Stimulated activated CD4-positive, alpha-beta T cell treated with anti-CD3 and anti-CD28 coated beads, Interleukin-1b, Interleukin-23, amount 100 ng/mL, for 24 hours (primary cell): ENCODE data around the gene ERICH3.

ENCODE experiments used
- DNase-seq, 4 experiments: peaks; one replicate each; pipeline ENCODE4 v3.0.0-alpha.2; 2020; ENCODE audit warnings: low read depth in 4 of 4, low spot score in 1 of 4

The ERICH3 gene, protein sequence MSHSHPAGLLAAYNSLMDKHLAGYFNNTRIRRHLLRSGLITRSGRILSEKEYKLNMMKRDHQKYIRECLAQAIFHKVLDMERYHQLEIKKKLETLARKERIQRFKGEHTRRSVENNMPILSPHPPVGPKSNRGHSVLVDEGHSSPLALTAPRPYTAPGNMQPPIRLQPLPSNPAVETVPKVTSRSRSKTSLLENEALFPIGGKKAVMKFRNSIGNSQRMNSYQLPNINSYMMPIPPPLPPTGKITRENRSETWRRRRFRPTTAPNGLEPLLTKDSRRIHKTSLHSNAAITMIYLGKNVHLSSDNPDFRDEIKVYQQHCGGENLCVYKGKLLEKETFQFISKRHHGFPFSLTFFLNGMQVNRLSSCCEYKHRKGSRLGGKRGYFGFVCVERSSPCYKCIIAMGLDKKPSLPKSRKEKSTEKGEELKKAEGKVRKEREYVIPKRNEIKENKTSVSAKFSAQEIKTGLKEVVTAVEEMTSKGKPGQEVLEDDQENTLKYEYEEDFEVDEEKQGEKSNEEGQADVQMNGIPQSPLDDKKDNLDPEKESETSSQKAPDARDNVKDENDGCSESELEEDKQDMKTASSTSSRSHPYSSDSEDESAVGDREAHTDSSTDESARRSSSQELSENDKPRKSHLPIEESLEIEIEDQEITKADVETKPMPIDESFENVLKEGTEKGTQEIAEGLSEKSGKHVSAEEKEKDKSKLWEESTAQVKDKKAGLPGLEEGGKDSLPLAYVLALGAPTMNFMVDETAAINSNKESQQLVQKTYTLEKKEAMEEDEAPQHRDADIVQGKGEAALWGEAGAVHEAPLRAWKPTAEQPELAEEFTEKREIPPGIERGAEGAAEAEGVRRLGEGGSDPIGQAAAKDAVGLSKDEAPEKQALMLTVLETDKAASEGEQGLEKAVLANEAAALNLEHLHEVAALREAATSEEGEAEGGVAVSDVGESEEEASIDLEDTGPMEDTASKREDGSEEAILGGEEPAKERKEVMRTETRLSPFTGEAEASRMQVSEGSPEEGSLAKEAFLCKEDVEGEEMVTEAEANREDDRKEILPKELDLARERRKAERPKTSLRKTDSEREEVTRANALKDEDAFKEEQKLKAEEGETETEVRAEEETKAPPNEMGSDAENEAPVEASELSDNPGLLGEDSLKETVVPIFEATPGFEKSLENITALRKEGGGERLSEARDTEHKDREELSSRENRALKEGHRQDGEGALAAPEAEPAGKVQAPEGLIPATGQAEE (N-terminal part only)

DNA sequence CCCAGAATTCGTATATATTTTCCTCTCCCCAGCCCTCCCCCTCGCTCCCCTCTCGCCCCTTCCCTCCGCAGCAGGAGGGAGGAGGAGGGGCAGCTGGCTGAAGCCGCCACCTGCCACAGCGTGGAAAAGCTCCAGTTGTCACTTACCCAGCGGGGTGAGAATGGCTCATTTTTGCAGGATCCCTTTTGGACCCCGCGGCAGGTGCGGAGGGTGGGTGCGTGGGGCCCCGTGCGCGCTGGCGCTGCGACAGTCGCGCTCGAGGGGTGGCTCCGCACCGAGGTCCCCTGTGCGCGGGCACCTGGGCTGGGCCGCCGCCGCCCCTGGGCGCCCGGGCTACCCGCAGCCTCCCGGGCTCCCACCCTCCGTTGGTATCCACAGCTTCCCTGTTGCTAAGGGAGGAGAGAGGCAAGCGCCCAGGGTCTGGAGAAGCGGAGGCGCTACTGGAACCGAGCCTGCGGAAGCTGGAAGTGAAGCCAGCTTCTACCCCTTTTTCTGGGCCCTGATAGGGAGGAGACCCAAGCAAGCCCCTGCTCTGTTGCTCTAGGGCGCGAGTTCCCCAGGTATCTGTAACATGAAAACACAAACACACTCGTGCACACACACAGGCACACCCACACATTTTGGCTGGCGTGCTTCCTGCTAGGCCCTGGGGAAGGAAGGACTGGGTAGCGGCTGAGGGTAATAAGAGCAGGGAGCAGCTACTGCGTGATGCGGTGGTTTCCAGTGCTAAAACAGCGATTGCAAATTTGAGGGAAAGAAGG, at the start of gene ERICH3:
Gene ERICH3 (minus strand): TSS at position 442 of the 761 bp plus-strand sequence. CDS start 273 bp downstream, at position 169.
- no peak for DNase-seq

DNA sequence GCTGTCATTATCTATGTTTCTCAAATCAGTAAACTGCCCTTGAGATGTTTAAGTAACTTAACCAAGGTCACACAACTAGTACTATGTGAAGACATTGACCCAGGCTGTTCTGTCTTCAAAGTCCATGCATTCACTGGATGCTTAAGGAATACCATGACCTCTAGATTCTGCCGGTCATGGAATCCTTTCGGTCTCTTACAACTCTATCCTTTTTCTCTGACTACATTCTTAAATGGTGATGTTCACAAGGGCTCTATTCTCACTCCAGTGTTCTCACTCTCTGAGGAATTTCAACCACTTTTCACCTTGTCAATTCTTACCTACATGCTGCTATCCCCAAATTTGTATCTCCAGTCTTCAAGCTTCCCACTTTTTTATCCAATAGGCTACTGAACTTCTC, 44.0 kb upstream of the ERICH3 start:
- no peak for DNase-seq

DNA sequence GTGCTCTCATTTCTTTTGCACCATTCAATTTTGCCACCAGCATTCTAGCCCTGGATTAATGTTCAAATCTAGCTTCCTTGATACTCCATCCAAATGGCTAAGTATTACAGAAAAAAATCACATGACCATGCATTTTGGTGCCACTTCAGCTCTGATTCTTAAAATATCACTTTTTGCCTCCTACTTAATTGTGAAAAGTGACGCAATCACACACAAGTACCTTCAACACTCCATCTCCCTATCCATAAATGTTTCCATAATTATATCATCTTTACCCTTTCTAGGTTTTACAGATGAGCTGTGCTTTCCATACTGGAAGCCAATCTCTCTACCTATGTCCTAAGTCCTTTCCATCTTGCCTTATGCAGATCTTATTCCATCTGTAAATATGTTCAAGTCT, 43.2 kb upstream of the ERICH3 start:
- DNase-seq, result no peak

DNA sequence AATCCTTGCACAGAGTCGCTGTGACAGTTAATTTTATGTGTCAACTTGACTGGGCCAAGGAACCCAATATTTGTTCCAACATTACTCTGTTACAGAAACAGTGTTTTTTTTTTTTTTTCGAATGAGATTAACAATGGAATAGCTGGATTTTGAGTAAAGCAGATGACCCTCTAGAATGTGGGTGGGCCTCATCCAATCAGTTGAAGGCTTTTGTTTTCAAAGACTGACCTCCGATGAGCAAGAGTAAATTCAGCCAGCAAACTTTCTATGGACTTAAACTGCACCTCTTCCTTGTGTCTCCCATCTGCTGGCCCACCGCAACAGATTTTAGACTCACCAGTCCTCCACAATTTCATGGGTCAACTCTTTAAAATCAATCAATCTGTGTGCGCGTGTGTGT, 42.2 kb upstream of the ERICH3 start:
- no peak for DNase-seq

DNA sequence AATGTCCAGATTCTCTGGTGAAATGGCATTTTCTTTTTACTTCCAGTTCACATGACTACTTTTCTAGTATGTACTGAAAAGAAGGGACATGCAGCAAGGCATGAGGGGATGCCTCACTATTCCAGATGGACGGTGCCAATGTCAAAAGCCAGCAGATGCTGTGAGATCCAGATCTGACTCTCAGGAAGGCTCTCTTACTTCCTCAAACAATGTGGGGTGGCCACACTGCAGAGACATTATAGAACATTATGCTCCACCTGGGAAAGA, 41.6 kb upstream of the ERICH3 start:
- no peak for DNase-seq

DNA sequence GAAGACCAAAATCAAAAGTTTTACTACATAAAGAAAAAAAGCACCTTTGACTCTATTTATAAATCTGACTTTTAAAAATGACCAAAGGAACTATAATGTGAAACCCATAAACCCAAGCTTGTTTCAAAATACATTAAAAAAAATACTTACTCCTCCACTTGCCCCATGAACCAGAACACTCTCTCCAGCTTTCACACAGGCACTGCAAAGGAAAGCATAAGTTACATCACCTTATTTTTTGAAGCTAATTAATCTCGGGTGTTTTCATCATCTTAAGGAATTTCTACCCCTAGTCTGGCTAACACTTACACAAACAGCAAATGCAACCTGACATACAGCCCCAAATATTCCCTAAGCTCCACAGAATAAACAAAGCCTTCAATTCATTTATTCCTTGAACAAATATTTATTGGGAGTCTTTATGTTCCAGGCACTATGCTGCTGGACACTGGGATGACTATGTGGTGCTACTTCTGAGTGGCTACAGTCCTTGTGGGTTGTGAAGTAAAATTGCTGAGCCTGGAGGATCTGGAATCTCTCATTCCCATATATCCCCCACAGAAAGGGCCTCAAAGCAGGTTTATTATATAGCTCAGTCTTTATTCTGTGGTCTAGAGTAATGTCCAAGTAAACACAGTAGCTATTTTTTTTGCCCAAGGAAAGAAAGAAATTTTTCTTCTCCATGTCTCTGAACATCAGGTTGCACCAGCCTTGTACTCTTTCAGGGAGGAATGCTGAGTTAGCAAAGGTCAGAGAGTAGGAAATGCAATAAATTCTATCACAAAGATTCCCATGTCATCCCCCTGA, 41.0 kb upstream of the ERICH3 start:
- DNase-seq, result no peak

DNA sequence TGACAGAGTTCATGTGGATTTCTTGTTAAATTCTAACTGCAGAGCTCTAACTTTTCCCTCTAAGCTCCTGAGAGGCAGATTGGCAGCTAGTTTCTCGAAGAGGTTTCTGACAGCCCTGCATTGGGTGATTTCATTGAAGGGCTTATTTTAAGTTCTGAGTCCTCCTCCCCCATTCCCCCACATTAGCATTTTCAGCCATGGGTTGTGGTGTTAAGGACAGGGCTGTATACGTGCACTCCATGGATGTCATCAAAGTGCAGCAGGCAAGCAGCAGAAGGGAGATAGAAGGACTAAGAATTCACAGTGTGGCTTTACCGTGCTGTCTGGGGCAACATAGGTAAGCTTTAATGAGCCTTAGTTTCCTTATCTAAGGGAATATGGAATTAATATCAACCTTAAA, 40.3 kb upstream of the ERICH3 start:
- DNase-seq, result no peak

DNA sequence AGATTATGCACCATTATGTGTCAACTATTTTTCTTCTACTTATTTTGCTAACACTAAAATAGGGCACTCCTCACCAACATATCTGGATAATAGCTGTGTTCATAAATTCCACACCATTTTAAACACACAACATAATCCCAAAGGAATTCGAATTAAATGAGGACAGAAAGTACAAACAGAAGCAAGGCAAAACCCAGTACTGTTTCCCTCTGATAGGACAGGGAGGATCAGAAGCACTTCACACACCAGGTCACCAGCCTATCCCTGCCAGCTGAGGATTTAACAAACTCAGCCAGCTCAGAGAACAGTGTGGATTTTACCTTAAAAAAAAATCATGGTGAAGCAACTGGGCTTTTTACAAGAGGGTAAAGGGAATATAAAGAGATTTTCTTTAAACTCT, 39.3 kb upstream of the ERICH3 start:
- DNase-seq, result no peak

DNA sequence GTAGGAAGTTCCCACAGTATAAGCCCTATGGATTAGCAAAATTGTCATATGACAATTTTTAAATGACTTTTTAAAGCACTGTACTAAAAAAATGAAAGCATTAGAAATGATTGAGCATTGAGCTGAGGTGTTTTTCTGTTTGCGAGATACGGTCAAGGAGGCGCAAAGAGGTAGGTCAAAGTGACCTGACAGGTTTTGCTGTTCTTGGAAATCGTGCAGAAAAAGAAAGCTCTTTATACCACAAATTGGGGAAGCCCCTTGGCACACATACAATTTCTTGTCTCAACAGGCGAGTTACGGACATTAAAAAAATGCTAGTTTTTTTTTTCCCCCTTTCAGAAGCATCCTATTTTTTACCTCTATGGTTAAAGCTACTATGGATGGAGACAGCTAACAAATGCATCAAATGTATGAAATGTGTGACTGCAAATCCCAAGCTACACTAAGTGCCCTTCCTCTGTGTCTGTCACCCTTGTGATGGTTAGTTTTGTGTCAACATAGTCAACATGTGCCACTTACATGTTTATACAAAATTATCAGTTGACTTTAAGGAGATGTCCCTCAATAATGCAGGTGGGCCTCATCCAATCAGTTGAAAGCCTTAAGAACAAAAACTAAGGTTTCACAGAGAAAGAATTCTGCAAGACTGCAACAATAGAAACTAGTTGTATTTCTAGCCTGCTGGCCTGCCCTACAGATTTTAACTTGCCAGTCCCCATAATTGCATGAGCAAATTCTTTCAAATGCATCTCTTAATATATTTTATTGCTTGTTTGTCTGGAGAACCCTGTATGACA, 30.0 kb upstream of the ERICH3 start:
- no peak for DNase-seq

DNA sequence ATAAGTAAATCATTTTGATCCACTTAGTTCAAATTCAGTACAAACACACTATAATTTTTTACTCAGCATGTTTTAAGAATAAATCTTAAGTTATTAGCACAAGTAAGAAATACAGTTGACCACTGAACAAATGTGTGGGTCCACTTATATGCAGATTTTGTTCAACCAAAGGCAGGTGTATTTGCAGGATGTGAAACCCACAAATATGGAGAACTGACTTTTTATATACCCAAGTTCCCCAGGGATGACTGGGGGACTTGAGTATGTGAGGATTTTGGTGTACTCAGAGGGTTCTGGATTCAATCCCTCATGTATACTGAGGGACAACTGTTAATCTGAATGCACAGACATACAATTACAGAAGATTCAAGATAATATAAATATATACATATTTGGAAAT, 25.7 kb upstream of the ERICH3 start:
- DNase-seq, result no peak

DNA sequence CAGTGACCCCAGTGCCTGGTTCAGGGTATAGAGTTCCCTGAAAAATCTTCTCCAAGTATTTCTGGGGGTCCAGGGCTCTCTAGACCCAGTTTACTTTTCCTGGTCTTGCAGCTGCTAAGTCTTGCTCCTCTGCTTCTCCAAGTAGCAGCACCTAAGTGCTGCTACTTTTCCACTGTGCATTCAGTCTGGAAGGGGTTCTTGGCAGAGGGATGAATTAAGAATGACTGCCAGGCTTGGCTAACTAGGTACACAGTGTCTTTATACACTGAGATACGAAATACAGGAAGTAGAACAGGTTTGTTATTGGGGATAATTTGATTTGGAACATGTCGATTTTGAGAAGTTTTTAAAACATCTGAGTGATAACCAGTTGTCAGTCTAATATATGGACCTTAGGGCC, 24.2 kb upstream of the ERICH3 start:
- no peak for DNase-seq

DNA sequence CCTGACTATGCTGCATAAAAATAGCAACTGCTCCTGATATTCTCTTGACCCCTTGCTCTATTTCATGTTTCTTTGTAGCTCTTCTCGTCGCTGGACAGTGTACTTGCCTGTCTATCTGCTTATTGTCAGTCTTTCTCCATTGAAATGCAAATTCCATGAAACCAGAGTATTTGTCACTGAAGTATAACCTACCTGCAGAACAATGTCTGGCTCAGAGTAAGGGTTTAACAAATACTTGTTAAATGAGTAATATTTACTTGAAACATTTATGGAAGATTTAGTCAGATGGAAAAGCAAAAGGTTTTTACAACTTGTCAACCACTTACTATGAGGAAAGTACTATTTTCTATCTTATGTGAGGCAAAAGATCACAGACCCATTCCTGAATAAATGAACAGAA, 19.9 kb upstream of the ERICH3 start:
- DNase-seq, result no peak

DNA sequence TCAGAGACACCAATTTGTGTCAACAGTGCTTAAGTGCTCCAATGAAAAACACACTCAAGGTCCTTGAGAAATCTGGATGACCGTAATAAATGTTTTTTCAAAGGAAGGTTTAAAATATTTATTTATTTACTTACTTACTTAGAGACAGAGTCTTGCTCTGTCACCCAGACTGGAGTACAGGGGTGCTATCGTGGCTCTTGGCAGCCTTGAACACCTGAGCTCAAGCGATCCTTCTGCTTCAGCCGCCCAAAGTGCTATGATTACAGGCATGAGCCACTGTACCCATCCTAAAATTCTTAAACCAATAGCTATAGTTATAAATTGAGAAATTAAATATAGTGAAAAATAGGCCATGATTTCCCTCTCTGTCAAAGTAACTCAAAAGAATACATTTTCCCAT, 17.3 kb upstream of the ERICH3 start:
- no peak for DNase-seq

DNA sequence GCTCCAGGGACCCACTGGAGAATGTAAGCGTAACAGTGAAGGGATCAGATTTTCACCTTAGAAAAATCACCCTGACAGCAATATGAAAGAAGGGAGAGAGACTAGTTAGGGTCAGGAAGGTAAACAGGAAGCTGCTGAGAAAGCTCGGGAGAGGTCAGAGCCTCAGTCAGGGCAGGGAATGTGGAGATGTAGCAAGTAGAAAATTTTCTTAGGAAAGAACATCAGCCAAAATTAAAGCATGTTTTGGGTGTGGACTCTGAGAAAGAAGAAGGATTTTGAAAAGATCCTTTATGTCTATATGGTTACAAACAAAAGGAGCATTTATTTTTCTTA, 16.7 kb upstream of the ERICH3 start:
- no peak for DNase-seq

DNA sequence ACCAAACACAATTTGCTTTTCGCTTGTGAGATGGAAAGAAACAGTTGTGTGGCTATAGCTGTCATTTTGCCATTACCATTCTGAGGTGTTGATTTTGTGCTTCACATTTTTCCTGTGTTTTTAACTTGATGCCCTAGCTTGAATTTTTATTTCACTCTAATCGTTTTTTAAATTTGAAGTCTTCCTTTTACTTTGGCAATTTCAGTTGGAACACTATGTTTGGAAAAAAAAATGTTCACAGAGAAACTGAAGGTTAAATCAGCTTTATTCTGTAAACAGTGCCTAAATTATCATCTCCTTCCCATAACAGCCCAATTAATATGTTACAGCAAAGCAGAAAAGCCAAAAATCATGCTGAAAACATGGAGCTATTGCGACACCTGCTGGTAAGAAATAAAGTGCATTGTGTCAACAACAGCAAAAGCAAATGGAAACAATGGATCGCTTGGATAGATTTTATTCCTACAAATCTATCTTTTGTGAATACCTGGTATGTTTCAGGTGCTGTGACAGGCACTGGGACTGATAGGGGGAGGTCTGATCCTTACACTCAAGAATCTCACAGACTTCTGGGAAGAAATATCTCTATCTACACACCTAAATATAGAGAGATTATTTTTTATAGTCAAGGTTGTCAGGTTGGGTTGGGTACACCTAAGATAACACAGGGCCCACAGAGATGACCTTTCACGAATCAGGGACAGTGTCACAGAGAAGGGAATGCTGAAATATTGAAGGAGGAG, 16.2 kb upstream of the ERICH3 start:
- peak in 3 of 4 experiments; percentile 11 to 24 (median 16) for DNase-seq

DNA sequence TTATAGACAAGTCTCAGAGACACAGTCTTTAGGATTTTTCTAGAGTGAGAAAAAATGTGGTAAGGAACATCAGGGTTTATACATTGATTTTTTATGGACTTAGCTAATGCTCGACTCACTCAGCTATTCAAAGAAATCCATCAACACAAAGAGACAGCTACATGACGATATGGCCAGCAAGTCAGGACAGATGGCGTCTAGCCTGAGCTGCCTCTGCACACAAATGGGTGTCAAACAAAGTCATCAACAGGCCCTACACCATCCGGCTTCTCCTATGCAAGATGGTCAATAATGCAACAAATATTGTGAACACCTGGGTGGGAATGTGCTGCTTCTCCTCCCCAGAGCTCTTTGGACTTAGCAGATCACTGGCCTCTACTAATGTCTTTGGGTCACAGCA, 13.3 kb upstream of the ERICH3 start:
- no peak for DNase-seq

DNA sequence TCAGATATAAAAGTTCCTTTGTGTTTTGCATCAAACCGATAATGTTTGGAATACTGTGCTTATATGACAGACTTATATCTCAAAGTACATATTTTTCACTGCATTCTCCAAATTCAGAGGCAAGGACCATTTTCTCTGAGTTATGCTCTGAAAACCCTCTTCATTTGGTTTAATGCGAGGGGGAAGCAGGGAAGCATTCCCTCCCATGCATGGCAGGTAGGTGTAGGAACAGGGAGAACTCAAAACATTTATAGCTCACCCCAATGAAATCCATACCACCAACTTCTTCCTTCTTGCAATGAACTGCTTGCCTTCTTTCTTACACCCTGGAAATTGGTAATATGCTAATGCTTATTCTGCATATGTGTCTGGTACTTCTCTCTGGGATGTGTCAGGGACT, 10.7 kb upstream of the ERICH3 start:
- DNase-seq, result no peak

DNA sequence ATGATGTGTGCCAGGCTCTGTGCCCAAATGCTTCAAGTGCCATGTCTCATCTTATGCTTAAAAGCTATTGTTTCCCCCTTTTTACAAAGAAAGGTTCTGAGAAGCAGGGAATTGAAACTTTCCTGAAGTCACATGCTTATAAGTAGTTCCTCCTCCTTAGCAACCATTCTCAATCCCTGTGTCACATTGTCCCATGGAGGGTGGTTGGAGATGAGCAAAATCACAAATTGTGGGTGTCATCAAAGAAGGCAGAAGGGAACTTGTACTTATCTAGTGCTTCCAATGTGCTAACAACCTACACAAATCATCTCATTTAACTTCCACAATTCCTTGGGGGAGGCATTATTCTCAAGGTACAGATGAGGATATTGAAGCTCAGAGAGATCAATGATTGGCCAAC, 10.1 kb upstream of the ERICH3 start:
- no peak for DNase-seq

DNA sequence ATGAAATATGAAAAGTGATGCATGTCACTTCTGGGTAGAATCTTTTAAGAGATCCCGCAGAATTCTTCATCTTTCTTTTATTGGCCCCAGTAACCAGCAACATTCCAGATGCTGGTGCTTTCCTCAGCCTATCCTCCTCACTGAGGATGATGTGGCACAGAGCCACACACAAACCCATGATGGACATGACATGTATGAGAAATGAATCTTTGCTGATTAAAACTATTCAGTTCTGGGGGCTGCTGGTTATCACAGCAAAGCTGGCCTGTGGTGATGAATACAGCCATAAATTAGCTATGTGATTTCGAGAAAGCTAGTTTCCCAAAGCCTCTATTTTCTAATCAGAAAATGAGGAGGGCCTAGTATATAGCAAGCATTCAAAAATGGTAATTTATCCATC, 8.3 kb upstream of the ERICH3 start:
- DNase-seq, result no peak
